ENCODE measurements around the gene MCEMP1. TPM values are rescaled to one million over a fixed set of nuclear protein-coding genes. Genes with fewer than 3 reads are reported as not detected.

The MCEMP1 gene
- total RNA-seq, 2 donors from 2014 or later = not detected

- Histone ChIP-seq H3K4me1 (ENCODE audit: control insufficient read depth, insufficient read depth, low read length) (no peaks in the 10 kb centered on the region), H3K27me3 (ENCODE audit: control insufficient read depth, insufficient read depth, low read length, poor library complexity, severe bottlenecking) (peaks cover 34% of the 10 kb centered on the region), H3K9me3 (ENCODE audit: control insufficient read depth, low read length) (no peaks in the 10 kb centered on the region), H3K9ac (ENCODE audit: extremely low read depth, low read length, poor library complexity, severe bottlenecking) (no peak overlapping the region), H3K4me3 (ENCODE audit: low read length) (no peak overlapping the region), H3K27ac (ENCODE audit: low read depth, low read length) (no peak overlapping the region), H3K36me3 (ENCODE audit: control insufficient read depth, insufficient read depth, low read length) (no peaks in the 10 kb centered on the region)
- H3K9me3 Mint-ChIP-seq = no peaks in the 10 kb centered on the region
- no peak overlapping the region for H3K4me3 Mint-ChIP-seq
- TF ChIP-seq, protein P1, sequence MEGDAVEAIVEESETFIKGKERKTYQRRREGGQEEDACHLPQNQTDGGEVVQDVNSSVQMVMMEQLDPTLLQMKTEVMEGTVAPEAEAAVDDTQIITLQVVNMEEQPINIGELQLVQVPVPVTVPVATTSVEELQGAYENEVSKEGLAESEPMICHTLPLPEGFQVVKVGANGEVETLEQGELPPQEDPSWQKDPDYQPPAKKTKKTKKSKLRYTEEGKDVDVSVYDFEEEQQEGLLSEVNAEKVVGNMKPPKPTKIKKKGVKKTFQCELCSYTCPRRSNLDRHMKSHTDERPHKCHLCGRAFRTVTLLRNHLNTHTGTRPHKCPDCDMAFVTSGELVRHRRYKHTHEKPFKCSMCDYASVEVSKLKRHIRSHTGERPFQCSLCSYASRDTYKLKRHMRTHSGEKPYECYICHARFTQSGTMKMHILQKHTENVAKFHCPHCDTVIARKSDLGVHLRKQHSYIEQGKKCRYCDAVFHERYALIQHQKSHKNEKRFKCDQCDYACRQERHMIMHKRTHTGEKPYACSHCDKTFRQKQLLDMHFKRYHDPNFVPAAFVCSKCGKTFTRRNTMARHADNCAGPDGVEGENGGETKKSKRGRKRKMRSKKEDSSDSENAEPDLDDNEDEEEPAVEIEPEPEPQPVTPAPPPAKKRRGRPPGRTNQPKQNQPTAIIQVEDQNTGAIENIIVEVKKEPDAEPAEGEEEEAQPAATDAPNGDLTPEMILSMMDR (conservative IDR thresholded peaks at IDR 0.05) = no peak
- peaks cover 55% of the 10 kb centered on the region for H3K27me3 Mint-ChIP-seq (ENCODE audit: insufficient read depth)
- WGBS, 2 experiments (ENCODE audit: insufficient coverage in 1 of 2, insufficient read length in 1 of 2) = 76 to 88% methylated on average over 3 to 4 of the region's 4 CpGs
- H3K27ac Mint-ChIP-seq = no peak overlapping the region
- H3K36me3 Mint-ChIP-seq (ENCODE audit: low read depth) = no peaks in the 10 kb centered on the region
- DNase-seq = no peak
- no peaks in the 10 kb centered on the region for H3K4me1 Mint-ChIP-seq
Observed at GRCh38 chr19:7665076-7665475, 11.8 kb upstream of the MCEMP1 start.

GRCh38 chr19:7668842-7669241, 8.0 kb upstream of the MCEMP1 start, which contains the start of gene RETN:
Gene RETN, plus strand, starts transcription at chr19:7669049. Its CDS starts 278 bp downstream, at chr19:7669327.
- H3K4me3 Mint-ChIP-seq = peak within 1 kb of the TSS; percentile 54
- peaks cover 77% of the 10 kb centered on the region for H3K27me3 Mint-ChIP-seq (ENCODE audit: insufficient read depth)
- TF ChIP-seq, protein P1 (conservative IDR thresholded peaks at IDR 0.05) = no peak

DNA sequence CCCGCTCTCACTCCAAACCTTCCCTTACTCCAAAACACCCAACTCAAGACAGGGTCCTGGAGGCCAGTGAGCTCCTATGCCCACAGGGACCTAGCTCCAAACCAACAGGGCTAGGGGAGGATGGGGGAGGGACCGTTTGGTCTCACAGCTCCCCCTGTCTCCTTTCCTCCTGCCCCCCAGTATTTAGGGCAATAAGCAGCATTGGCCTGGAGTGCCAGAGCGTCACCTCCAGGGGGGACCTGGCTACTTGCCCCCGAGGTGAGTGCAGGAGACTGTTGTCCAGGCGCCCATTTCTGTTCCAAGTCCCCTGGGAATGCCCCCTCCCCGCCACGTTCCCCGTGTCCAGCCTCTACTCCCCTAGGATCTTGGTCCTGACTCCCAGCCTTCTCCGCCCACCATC, 7.2 kb upstream of the MCEMP1 start:
- no peak overlapping the region for H3K9ac ChIP-seq (ENCODE audit: extremely low read depth, low read length, poor library complexity, severe bottlenecking)
- peaks cover 56% of the 10 kb centered on the region for H3K27me3 ChIP-seq (ENCODE audit: control insufficient read depth, insufficient read depth, low read length, poor library complexity, severe bottlenecking)
- WGBS, 2 experiments (ENCODE audit: insufficient coverage in 1 of 2, insufficient read length in 1 of 2) = 46 to 62% methylated on average over 3 to 9 of the region's 9 CpGs
- H3K4me3 ChIP-seq (ENCODE audit: low read length) = no peak overlapping the region
- H3K27me3 Mint-ChIP-seq (ENCODE audit: insufficient read depth) = peaks cover 85% of the 10 kb centered on the region
- H3K4me3 Mint-ChIP-seq = peak overlapping the region; percentile 54
- peaks cover 7% of the 10 kb centered on the region for H3K9me3 Mint-ChIP-seq
- H3K9me3 ChIP-seq (ENCODE audit: control insufficient read depth, low read length) = no peaks in the 10 kb centered on the region
- H3K4me1 Mint-ChIP-seq = no peaks in the 10 kb centered on the region
- H3K27ac Mint-ChIP-seq = no peak overlapping the region
- no peak for DNase-seq
- no peaks in the 10 kb centered on the region for H3K36me3 ChIP-seq (ENCODE audit: control insufficient read depth, insufficient read depth, low read length)
- no peaks in the 10 kb centered on the region for H3K4me1 ChIP-seq (ENCODE audit: control insufficient read depth, insufficient read depth, low read length)
- no peaks in the 10 kb centered on the region for H3K36me3 Mint-ChIP-seq (ENCODE audit: low read depth)
- TF ChIP-seq, protein P1 (conservative IDR thresholded peaks at IDR 0.05) = no peak
- no peak overlapping the region for H3K27ac ChIP-seq (ENCODE audit: low read depth, low read length)

More at GRCh38 chr19:7668842-7669241, 8.0 kb upstream of the MCEMP1 start, which contains the start of gene RETN:
- WGBS, 2 experiments (ENCODE audit: insufficient coverage in 1 of 2, insufficient read length in 1 of 2) = 83 to 91% methylated on average over 6 to 9 of the region's 9 CpGs
- H3K36me3 Mint-ChIP-seq (ENCODE audit: low read depth) = no peaks in the 10 kb centered on the region
- Histone ChIP-seq H3K27ac (ENCODE audit: low read depth, low read length) (no peak within 1 kb of the TSS), H3K27me3 (ENCODE audit: control insufficient read depth, insufficient read depth, low read length, poor library complexity, severe bottlenecking) (peaks cover 56% of the 10 kb centered on the region), H3K9ac (ENCODE audit: extremely low read depth, low read length, poor library complexity, severe bottlenecking) (no peak within 1 kb of the TSS), H3K4me3 (ENCODE audit: low read length) (no peak within 1 kb of the TSS), H3K9me3 (ENCODE audit: control insufficient read depth, low read length) (no peaks in the 10 kb centered on the region), H3K36me3 (ENCODE audit: control insufficient read depth, insufficient read depth, low read length) (no peaks in the 10 kb centered on the region), H3K4me1 (ENCODE audit: control insufficient read depth, insufficient read depth, low read length) (no peaks in the 10 kb centered on the region)
- H3K27ac Mint-ChIP-seq = no peak within 1 kb of the TSS
- H3K9me3 Mint-ChIP-seq = peaks cover 4% of the 10 kb centered on the region
- no peak for DNase-seq
- no peaks in the 10 kb centered on the region for H3K4me1 Mint-ChIP-seq
